Mesodermal cell (in vitro differentiated cells): ENCODE results near the gene MBD3L5.
"Not testable (repeated sequence)": the region's sequence is repeated elsewhere in the genome, so short reads cannot be mapped to it uniquely, and the experiment has no call there.

ENCODE experiments used
- H3K27ac ChIP-seq: 2 replicates; pipeline ENCODE4 v1.7.0; 2013; ENCODE audit warnings: mild to moderate bottlenecking, low read depth, low read length, moderate library complexity; ENCODE audit not compliant: severe bottlenecking
- H3K36me3 ChIP-seq: 2 replicates; pipeline ENCODE4 v1.7.1; 2013; ENCODE audit warnings: mild to moderate bottlenecking, low read length, moderate library complexity; ENCODE audit not compliant: control insufficient read depth, insufficient read depth
- H3K4me1 ChIP-seq: one replicate; pipeline ENCODE4 v1.7.1; 2013; ENCODE audit warnings: mild to moderate bottlenecking, low read length; ENCODE audit not compliant: insufficient read depth, control insufficient read depth, poor library complexity, severe bottlenecking
- H3K4me3 ChIP-seq: 2 replicates; pipeline ENCODE4 v1.7.0; 2013; ENCODE audit warnings: low read length, control low read depth, mild to moderate bottlenecking; ENCODE audit not compliant: insufficient read depth, poor library complexity, severe bottlenecking; ENCODE audit errors: extremely low read depth
- H3K9me3 ChIP-seq: 2 replicates; pipeline ENCODE4 v1.7.1; 2013; ENCODE audit warnings: mild to moderate bottlenecking, low read length, moderate library complexity; ENCODE audit not compliant: control insufficient read depth
- WGBS, 2 experiments: methylation state at CpG; one replicate each; pipeline ENCODE4 v1.1.5; 2013; ENCODE audit warnings: missing lambda C conversion rate in 2 of 2; ENCODE audit not compliant: insufficient coverage in 2 of 2; 5-methylcytosine and 5-hydroxymethylcytosine counted together

The MBD3L5 gene

DNA sequence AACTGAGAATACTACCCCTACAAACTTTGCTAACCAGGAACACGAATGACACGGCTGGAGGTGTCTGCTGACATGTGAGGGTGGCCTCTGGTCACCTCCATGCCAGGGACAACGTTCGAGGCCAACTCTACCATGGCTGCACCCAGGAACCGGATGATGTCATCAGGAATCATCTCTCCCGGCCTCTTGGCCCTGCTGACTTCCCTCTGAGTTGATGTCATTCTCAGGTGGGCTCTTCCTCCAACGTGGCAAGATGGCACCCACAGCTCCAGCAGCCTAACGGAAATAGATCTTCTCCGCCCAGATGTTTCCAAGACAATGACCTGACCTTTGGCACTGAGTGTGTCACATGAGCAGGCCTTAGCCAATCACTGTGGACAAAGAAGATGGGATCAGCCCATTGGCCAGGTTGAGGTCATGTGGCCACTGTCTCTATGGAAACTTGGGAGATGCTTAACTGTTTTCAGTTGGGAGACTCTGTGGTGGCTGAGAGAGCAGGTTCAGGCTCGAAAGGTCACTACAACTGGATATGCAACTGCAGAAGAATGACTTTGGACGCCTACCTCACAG, 24.2 kb upstream of the MBD3L5 start:
- Histone ChIP-seq H3K9me3 (peaks cover 28% of the 10 kb centered on the region), H3K27ac (no peak overlapping the region), H3K4me3 (no peak overlapping the region), H3K36me3 (no peaks in the 10 kb centered on the region), H3K4me1 (no peaks in the 10 kb centered on the region)
- WGBS, 2 experiments, result 50 to 65% methylated on average over 9 of the region's 11 CpGs

DNA sequence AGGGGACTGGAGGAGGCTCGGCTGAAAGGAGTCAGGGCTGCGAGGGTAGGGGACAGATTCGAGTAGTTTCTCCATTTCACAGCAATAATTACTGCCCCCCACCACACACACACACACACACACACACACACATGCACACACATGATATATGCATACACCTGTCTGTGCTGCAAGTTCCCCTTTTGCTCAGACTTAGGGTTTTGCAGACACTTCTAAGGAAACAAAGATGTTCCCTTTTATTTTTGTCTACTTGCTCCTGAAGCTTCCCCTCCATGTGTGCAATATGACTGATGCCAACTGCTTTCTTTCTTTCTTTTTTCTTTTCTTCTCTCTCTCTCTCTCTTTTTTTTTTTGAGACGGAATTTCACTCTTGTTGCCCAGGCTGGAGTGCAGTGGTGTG, 22.5 kb upstream of the MBD3L5 start:
- 25 to 50% methylated on average over 2 of the region's 4 CpGs for WGBS, 2 experiments
- no peaks in the 10 kb centered on the region for H3K36me3 ChIP-seq
- H3K4me1 ChIP-seq, result no peaks in the 10 kb centered on the region
- H3K9me3 ChIP-seq, result peaks cover 31% of the 10 kb centered on the region
- no peak overlapping the region for H3K4me3 ChIP-seq
- H3K27ac ChIP-seq, result no peak overlapping the region

- peaks cover 35% of the 10 kb centered on the region for H3K9me3 ChIP-seq
- no peak overlapping the region for H3K27ac ChIP-seq
- H3K4me1 ChIP-seq, result no peaks in the 10 kb centered on the region
- no peak overlapping the region for H3K4me3 ChIP-seq
- H3K36me3 ChIP-seq, result no peaks in the 10 kb centered on the region
- 73 to 77% methylated on average over 7 to 9 of the region's 12 CpGs for WGBS, 2 experiments
Measured at GRCh38 chr19:7010722-7011593, 19.4 kb upstream of the MBD3L5 start.

DNA sequence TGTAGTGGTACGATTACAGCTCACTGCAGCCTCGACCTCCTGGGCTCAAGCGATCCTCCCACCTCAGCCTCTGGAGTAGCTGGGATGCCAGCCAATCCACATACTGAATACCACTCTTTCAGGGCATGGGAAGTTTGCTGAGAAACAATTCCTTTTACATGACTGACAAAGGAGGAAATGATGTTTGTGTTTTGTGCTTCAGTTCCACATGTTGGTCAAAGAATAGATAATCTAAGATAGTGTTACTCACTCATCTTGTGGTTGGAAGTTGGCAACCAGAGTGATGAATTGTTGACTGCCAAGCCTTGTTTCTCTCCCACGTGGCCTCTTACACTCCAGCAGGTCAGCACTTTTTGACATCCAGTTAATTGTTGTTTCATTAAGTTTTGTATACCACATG, 16.7 kb upstream of the MBD3L5 start:
- H3K36me3 ChIP-seq, result no peaks in the 10 kb centered on the region
- peaks cover 41% of the 10 kb centered on the region for H3K9me3 ChIP-seq
- H3K27ac ChIP-seq, result no peak overlapping the region
- no peaks in the 10 kb centered on the region for H3K4me1 ChIP-seq
- WGBS, 2 experiments, result no CpG with 5 or more reads among the region's 4 CpGs
- no peak overlapping the region for H3K4me3 ChIP-seq

DNA sequence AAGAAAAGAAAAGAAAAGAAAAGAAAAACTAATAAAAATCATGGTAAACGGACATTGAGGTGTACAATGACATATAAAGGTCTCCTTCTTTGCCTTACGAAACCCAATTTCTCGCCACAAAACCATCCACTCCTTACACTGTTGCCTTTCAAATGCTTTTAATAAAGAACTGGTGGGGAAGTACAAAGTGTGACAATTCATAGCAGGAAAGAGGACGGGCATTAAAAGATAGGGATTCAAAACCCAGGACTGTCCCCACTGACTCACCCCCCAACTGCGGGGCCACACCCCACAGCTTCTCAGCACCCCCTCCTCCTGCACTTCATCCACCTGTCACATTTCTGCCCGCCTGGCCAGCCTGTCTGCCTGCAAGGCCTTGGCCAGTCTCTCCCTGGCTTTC, 11.6 kb upstream of the MBD3L5 start:
- Histone ChIP-seq H3K4me3 (no peak overlapping the region), H3K36me3 (no peaks in the 10 kb centered on the region), H3K4me1 (no peaks in the 10 kb centered on the region), H3K27ac (no peak overlapping the region), H3K9me3 (peaks cover 19% of the 10 kb centered on the region)
- 80 to 100% methylated on average over 1 to 2 of the region's 6 CpGs for WGBS, 2 experiments

DNA sequence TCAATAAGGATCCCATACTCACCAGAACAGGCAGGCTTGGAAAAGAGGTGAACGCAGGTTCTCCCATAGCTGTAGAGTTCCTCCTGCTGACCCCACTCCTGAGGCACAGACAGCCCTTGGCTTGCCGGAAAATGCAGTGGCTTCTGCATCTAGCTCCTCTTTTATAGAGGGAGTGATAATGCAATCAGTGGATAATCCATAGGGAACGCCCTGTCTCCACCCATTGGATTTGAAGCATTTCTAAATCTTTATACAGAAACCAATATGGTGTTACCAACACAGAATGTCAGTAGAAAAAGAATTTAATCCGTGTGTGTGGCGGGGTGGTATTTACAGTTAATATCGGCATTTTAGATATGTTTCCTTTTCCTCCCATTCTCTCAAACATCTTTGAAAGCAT, 9.0 kb upstream of the MBD3L5 start, which contains the start of gene MBD3L2B:
MBD3L2B (minus strand) TSS at position 101 of the 400 bp plus-strand sequence; CDS start at position 67, 34 bp downstream.
- no CpG with 5 or more reads among the region's 6 CpGs for WGBS, 2 experiments
- not testable (repeated sequence) for H3K4me1 ChIP-seq, H3K4me3 ChIP-seq, H3K36me3 ChIP-seq, H3K27ac ChIP-seq
- H3K9me3 ChIP-seq, result peaks cover 11% of the 10 kb centered on the region

DNA sequence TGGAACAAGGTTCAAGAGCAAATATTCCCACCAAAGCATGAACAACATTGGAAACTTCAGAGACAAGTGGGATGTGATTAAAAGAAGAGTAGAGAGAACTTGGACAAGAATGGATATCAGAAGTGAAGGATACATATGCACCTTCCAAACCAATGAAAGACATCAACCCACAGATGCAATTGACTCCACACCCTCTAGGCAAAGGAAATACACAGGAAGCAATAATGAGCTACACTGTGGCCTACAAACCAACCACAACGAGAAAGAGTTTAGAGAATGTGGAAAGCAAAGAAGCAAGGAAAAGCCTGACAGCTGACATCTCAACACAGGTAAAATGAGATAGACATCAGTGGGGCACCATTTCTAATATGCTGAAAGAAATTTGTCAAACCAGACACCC, 1.6 kb upstream of the MBD3L5 start:
- H3K9me3 ChIP-seq, H3K4me1 ChIP-seq, H3K27ac ChIP-seq, H3K36me3 ChIP-seq, H3K4me3 ChIP-seq: not testable (repeated sequence)
- WGBS, 2 experiments, result no CpG with 5 or more reads among the region's 1 CpG

GRCh38 chr19:7040079-7040478, 9.7 kb downstream of the MBD3L5 start, which contains the start of gene MBD3L4:
MBD3L4 (minus strand) TSS chr19:7040179; CDS start chr19:7040144, 35 bp downstream.
- not testable (repeated sequence) for H3K36me3 ChIP-seq, H3K4me1 ChIP-seq, H3K27ac ChIP-seq, H3K4me3 ChIP-seq, H3K9me3 ChIP-seq
- no CpG with 5 or more reads among the region's 9 CpGs for WGBS, 2 experiments

GRCh38 chr19:7041563-7041962, 11.2 kb downstream of the MBD3L5 start:
- not testable (repeated sequence) for H3K4me3 ChIP-seq, H3K27ac ChIP-seq, H3K4me1 ChIP-seq, H3K36me3 ChIP-seq, H3K9me3 ChIP-seq
- no CpG with 5 or more reads among the region's 2 CpGs for WGBS, 2 experiments

DNA sequence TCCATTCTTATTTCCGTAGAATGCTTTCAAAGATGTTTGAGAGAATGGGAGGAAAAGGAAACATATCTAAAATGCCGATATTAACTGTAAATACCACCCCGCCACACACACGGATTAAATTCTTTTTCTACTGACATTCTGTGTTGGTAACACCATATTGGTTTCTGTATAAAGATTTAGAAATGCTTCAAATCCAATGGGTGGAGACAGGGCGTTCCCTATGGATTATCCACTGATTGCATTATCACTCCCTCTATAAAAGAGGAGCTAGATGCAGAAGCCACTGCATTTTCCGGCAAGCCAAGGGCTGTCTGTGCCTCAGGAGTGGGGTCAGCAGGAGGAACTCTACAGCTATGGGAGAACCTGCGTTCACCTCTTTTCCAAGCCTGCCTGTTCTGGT, 18.6 kb downstream of the MBD3L5 start, which contains the start of gene MBD3L2:
MBD3L2 (plus strand) TSS at position 301 of the 400 bp plus-strand sequence; CDS start at position 354, 53 bp downstream.
- not testable (repeated sequence) for H3K4me1 ChIP-seq, H3K4me3 ChIP-seq, H3K9me3 ChIP-seq, H3K36me3 ChIP-seq, H3K27ac ChIP-seq
- no CpG with 5 or more reads among the region's 7 CpGs for WGBS, 2 experiments

DNA sequence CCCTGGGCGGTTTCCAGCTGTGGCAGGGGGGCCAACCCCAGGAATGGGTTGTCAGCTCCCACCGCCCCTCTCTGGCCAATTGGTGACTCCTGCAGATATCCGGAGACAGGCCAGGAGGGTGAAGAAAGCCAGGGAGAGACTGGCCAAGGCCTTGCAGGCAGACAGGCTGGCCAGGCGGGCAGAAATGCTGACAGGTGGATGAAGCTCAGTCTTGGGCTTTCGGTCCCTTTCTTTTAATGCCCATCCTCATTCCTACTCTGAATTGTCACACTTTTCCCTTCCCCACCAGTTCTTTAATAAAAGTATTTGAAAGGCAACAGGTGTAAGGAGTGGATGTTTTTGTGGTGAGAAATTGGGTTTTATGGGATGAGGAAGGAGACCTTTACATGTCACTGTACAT, 21.0 kb downstream of the MBD3L5 start:
- not testable (repeated sequence) for H3K4me3 ChIP-seq, H3K4me1 ChIP-seq, H3K9me3 ChIP-seq, H3K27ac ChIP-seq, H3K36me3 ChIP-seq
- WGBS, 2 experiments, result no CpG with 5 or more reads among the region's 5 CpGs
